K562 (cell line): Measurements from ENCODE around the gene FBLN2. TPM values are rescaled to one million over a fixed set of nuclear protein-coding genes. Genes with fewer than 3 reads are reported as not detected.
A peak's percentile ranks its signal among the peaks of the same experiment; 100 is the strongest.

Source experiments
- ATF2 ChIP-seq: sonication (generic); formaldehyde crosslinking; IDR thresholded peaks from 2 replicates; pipeline ENCODE4 v1.8.1; 2022; ENCODE audit warnings: missing genetic modification reagents
- BRD4 ChIP-seq: fragments of 200-600 bp; sonication (generic); IDR thresholded peaks from 2 replicates; pipeline ENCODE4 v1.6.1; 2017; ENCODE audit warnings: inconsistent platforms
- CTCF ChIP-seq, 3 experiments: IDR thresholded peaks in 2 of 3; conservative IDR thresholded peaks in 1 of 3; 2 replicates each; pipeline ENCODE4 v1.5.1; 2011 to 2012; ENCODE audit warnings: low read length in 3 of 3, mild to moderate bottlenecking in 3 of 3, control low read depth in 2 of 3, improper control_type of control experiment in 1 of 3, inconsistent platforms in 1 of 3, low read depth in 1 of 3, mixed read lengths in 1 of 3, moderate library complexity in 1 of 3; ENCODE audit not compliant: insufficient read depth in 2 of 3
- DPF2 ChIP-seq: fragments of 450-650 bp; IDR thresholded peaks from 2 replicates; pipeline ENCODE4 v1.6.1; 2016
- E2F8 ChIP-seq: fragments of 450-650 bp; IDR thresholded peaks from 2 replicates; pipeline ENCODE4 v1.7.1; 2018; ENCODE audit warnings: mild to moderate bottlenecking, low read depth; ENCODE audit not compliant: partially characterized antibody
- GABPA ChIP-seq: fragments of 200-800 bp; sonication (Bioruptor generic); conservative IDR thresholded peaks from 2 replicates; pipeline ENCODE4 v1.6.1; 2016; ENCODE audit warnings: low read depth, missing genetic modification characterization, missing compliant biosample characterization
- HNRNPL ChIP-seq: fragments of 200-400 bp; formaldehyde crosslinking; IDR thresholded peaks from 2 replicates; pipeline ENCODE4 v1.6.1; 2017; ENCODE audit warnings: low read depth, mild to moderate bottlenecking, low read length
- JUN ChIP-seq, 2 experiments: sonication (generic) in 1 of 2; formaldehyde crosslinking in 1 of 2; IDR thresholded peaks; 2 replicates each; pipeline versions ENCODE4 v1.6.1 to v1.8.0; 2012 to 2022; ENCODE audit warnings: borderline replicate concordance in 2 of 2, mild to moderate bottlenecking in 2 of 2, improper control_type of control experiment in 1 of 2, low read depth in 1 of 2, low read length in 1 of 2, missing genetic modification reagents in 1 of 2
- LARP7 ChIP-seq: fragments of 450-650 bp; IDR thresholded peaks from 2 replicates; pipeline ENCODE4 v1.6.1; 2016
- PRDM10 ChIP-seq: fragments of 450-650 bp; IDR thresholded peaks from 2 replicates; pipeline ENCODE4 v1.6.1; 2018; ENCODE audit not compliant: partially characterized antibody
- RUNX1 ChIP-seq: sonication (generic); IDR thresholded peaks from 2 replicates; pipeline ENCODE4 v1.6.1; 2016; ENCODE audit warnings: antibody characterized with exemption, low read depth
- THAP7 ChIP-seq: fragments of 250-450 bp; sonication (Bioruptor Pico); IDR thresholded peaks from 2 replicates; pipeline ENCODE4 v1.5.0; 2021
- ZNF212 ChIP-seq: fragments of 450-650 bp; formaldehyde crosslinking; IDR thresholded peaks from 2 replicates; pipeline ENCODE4 v1.4.0; 2020; ENCODE audit warnings: mild to moderate bottlenecking
- ZNF354B ChIP-seq: fragments of 250-450 bp; sonication (Bioruptor Pico); IDR thresholded peaks from 2 replicates; pipeline ENCODE4 v1.4.0; 2020
- ZNF384 ChIP-seq: IDR thresholded peaks from 2 replicates; pipeline ENCODE4 v1.6.1; 2012; ENCODE audit warnings: low read depth, low read length, improper control_type of control experiment
- ZNF41 ChIP-seq: fragments of 250-450 bp; sonication (Bioruptor Pico); conservative IDR thresholded peaks from 2 replicates; pipeline ENCODE4 v1.4.0; 2020; ENCODE audit warnings: mild to moderate bottlenecking
- polyA plus RNA-seq, 8 experiments: library from polyadenylated mRNA; depleted of rRNA in 4 of 8; stranded (reverse) in 5 of 8; unstranded in 3 of 8; fragments of >200 nt; fragmentation: Nextera tagmentation in 2 of 8; fragmentation: Illumina TruSeq in 1 of 8; extraction: Ambion mirVana in 2 of 8; extraction: Trizol in 1 of 8; gene quantifications; 2 replicates each; pipeline versions ENCODE4 v1.2.1 to v1.2.3, GENCODE V29; 2011 to 2014; ENCODE audit warnings: inconsistent platforms in 1 of 8, missing spikeins in 1 of 8
- total RNA-seq, 7 experiments: library from RNA; depleted of rRNA in 6 of 7; stranded (reverse); fragments of >200 nt in 6 of 7; fragmentation: Illumina TruSeq in 2 of 7; extraction: Trizol in 2 of 7; gene quantifications; 2 replicates each; pipeline versions ENCODE4 v1.2.1 to v1.2.3, GENCODE V29; 2011 to 2021; ENCODE audit warnings: low replicate concordance in 1 of 7

FBLN2 gene
- total and polyA plus RNA-seq, 9 of the 15 experiments (the other 6 are each of a cell fraction or from before 2014, with no cell fraction given), result 0.03 to 0.10 (median 0.04) TPM; not detected in 6

- TF ChIP-seq ZNF354B (CRISPR knock-in tag) (no peak), BRD4 (no peak), LARP7 (peak; percentile 74; the same call in 1 of the 2 replicates), E2F8 (no peak), HNRNPL (no peak), ZNF212 (CRISPR knock-in tag) (no peak), PRDM10 (peak; percentile 99), THAP7 (CRISPR knock-in tag) (no peak), DPF2 (0 out of 2 replicates have a peak, but pooled peaks have one; percentile 31), ZNF384 (peak; percentile 41; the same call in 1 of the 2 replicates), GABPA (tag) (no peak), RUNX1 (no peak), ZNF41 (CRISPR knock-in tag) (no peak), JUN (IDR thresholded peaks at IDR 0.05; ENCODE audit: borderline replicate concordance, low read depth, low read length) (no peak), JUN (CRISPR knock-in tag; IDR thresholded peaks at IDR 0.05; ENCODE audit: borderline replicate concordance) (no peak), CTCF (IDR thresholded peaks at IDR 0.05 in 2 of 3, conservative IDR thresholded peaks at IDR 0.05 in 1 of 3; ENCODE audit: insufficient read depth in 2 of 3, low read depth in 1 of 3, low read length in 3 of 3) (peak; percentile 97 to 100 (median 99)), ATF2 (CRISPR knock-in tag) (no peak)
Measured at GRCh38 chr3:13648060-13649001, 99.4 kb downstream of the FBLN2 start (continued).
